NB4 (cell line): ENCODE measurements around the gene NTHL1.

Experiments
- POLR2A ChIP-seq: IDR thresholded peaks from 2 replicates; pipeline ENCODE4 v1.6.1; 2011; ENCODE audit warnings: mild to moderate bottlenecking; ENCODE audit not compliant: insufficient read length; ENCODE audit errors: extremely low read depth
- TF ChIP-seq, protein P1 (sequence below): IDR thresholded peaks from one replicate; pipeline ENCODE4 v1.5.1; 2012; ENCODE audit warnings: low read depth, low read length
- TF ChIP-seq, protein P2 (sequence below): IDR thresholded peaks from 2 replicates; pipeline ENCODE4 v1.6.1; 2011; ENCODE audit warnings: low read depth, low read length

DNA sequence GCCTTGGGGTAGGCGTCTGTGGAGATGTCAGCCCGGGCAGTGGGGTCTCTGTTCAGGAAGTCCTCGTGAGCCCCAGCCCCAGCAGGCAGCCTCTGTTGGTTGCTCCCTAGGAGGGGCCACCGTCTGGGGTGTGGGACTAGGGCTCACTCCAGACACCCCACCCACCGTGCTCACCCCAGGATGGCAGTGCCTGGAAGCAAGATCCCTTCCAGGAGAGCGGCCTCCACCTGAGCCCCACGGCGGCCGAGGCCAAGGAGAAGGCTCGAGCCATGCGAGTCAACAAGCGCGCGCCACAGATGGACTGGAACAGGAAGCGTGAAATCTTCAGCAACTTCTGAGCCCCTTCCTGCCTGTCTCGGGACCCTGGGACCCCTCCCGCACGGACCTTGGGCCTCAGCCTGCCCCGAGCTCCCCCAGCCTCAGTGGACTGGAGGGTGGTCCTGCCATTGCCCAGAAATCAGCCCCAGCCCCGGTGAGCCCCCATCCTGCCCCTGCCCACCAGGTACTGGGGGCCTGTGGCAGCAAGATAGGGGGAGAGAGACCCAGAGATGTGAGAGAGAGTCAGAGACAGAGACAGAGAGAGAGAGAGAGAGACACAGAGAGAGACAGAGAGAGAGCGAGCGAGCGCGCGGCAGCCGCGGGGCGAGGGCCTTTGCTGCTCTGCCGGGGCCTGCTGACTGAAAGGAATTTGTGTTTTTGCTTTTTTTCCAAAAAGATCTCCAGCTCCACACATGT lies 9.8 kb downstream of the NTHL1 start:
- TF ChIP-seq, protein P1, sequence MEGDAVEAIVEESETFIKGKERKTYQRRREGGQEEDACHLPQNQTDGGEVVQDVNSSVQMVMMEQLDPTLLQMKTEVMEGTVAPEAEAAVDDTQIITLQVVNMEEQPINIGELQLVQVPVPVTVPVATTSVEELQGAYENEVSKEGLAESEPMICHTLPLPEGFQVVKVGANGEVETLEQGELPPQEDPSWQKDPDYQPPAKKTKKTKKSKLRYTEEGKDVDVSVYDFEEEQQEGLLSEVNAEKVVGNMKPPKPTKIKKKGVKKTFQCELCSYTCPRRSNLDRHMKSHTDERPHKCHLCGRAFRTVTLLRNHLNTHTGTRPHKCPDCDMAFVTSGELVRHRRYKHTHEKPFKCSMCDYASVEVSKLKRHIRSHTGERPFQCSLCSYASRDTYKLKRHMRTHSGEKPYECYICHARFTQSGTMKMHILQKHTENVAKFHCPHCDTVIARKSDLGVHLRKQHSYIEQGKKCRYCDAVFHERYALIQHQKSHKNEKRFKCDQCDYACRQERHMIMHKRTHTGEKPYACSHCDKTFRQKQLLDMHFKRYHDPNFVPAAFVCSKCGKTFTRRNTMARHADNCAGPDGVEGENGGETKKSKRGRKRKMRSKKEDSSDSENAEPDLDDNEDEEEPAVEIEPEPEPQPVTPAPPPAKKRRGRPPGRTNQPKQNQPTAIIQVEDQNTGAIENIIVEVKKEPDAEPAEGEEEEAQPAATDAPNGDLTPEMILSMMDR = no peak
- TF ChIP-seq POLR2A = no peak
- TF ChIP-seq, protein P2, sequence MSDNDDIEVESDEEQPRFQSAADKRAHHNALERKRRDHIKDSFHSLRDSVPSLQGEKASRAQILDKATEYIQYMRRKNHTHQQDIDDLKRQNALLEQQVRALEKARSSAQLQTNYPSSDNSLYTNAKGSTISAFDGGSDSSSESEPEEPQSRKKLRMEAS = no peak
